Measurements from ENCODE around the gene CELF6.

The CELF6 gene

GRCh38 chr15:72319360-72319984 is 485 bp downstream of the CELF6 start:
- H3K4me3 ChIP-seq, result peak overlapping the region; percentile 23 to 58 (median 46)
- peak overlapping the region in 1 of 21 experiments; percentile 31 for H3K27ac ChIP-seq

GRCh38 chr15:72318408-72318942 is 1.5 kb downstream of the CELF6 start:
- no peak overlapping the region for H3K27ac ChIP-seq
- no peak overlapping the region for H3K4me3 ChIP-seq

- Histone ChIP-seq H3K4me3 (no peak overlapping the region), H3K27ac (no peak overlapping the region)
Observed at GRCh38 chr15:72315706-72316370, 4.1 kb downstream of the CELF6 start.

GRCh38 chr15:72313881-72314280 is 6.1 kb downstream of the CELF6 start:
- H3K4me3 ChIP-seq, result no peak overlapping the region
- H3K27ac ChIP-seq, result no peak overlapping the region

- H3K27ac ChIP-seq, result no peak overlapping the region
- H3K4me3 ChIP-seq, result no peak overlapping the region
Observed at GRCh38 chr15:72313448-72313840, 6.5 kb downstream of the CELF6 start.

- H3K4me3 ChIP-seq, result no peak overlapping the region
- H3K27ac ChIP-seq, result no peak overlapping the region
Observed at GRCh38 chr15:72312605-72313447, 7.1 kb downstream of the CELF6 start.

- H3K27ac ChIP-seq, result no peak overlapping the region
- H3K4me3 ChIP-seq, result no peak overlapping the region
Observed at GRCh38 chr15:72307026-72307425, 12.9 kb downstream of the CELF6 start.

- no peak overlapping the region for H3K27ac ChIP-seq
- H3K4me3 ChIP-seq, result no peak overlapping the region
Observed at GRCh38 chr15:72306211-72306785, 13.7 kb downstream of the CELF6 start.

- H3K27ac ChIP-seq, result no peak overlapping the region
- no peak overlapping the region for H3K4me3 ChIP-seq
Observed at GRCh38 chr15:72304596-72304995, 15.4 kb downstream of the CELF6 start.

GRCh38 chr15:72302955-72303354 is 17.0 kb downstream of the CELF6 start:
- no peak overlapping the region for H3K27ac ChIP-seq
- H3K4me3 ChIP-seq, result no peak overlapping the region

- no peak overlapping the region for H3K4me3 ChIP-seq
- no peak overlapping the region for H3K27ac ChIP-seq
Observed at GRCh38 chr15:72289597-72290325, 30.2 kb downstream of the CELF6 start.

- no peak overlapping the region for H3K4me3 ChIP-seq
- H3K27ac ChIP-seq, result no peak overlapping the region
Observed at GRCh38 chr15:72288796-72289596, 31.0 kb downstream of the CELF6 start.

- Histone ChIP-seq H3K4me3 (no peak overlapping the region), H3K27ac (no peak overlapping the region)
Observed at GRCh38 chr15:72285927-72286516, 33.9 kb downstream of the CELF6 start.

GRCh38 chr15:72285402-72285801 is 34.6 kb downstream of the CELF6 start:
- H3K4me3 ChIP-seq, result no peak overlapping the region
- H3K27ac ChIP-seq, result no peak overlapping the region

GRCh38 chr15:72284781-72285180 is 35.2 kb downstream of the CELF6 start:
- Histone ChIP-seq H3K27ac (no peak overlapping the region), H3K4me3 (no peak overlapping the region)

- Histone ChIP-seq H3K4me3 (no peak overlapping the region), H3K27ac (no peak overlapping the region)
Observed at GRCh38 chr15:72281713-72282112, 38.2 kb downstream of the CELF6 start.

- Histone ChIP-seq H3K4me3 (no peak overlapping the region), H3K27ac (no peak overlapping the region)
Observed at GRCh38 chr15:72280751-72281150, 39.2 kb downstream of the CELF6 start.

- Histone ChIP-seq H3K27ac (no peak overlapping the region), H3K4me3 (no peak overlapping the region)
Observed at GRCh38 chr15:72278737-72279136, 41.2 kb downstream of the CELF6 start.

All from skin epidermis (tissue), 12 donors.